ENCODE measurements around the gene PDE3B. TPM values are rescaled to one million over a fixed set of nuclear protein-coding genes. Genes with fewer than 3 reads are reported as not detected.
"Not testable (repeated sequence)": the region's sequence is repeated elsewhere in the genome, so short reads cannot be mapped to it uniquely, and the experiment has no call there.

PDE3B gene
- total RNA-seq, 1 donor from 2014 or later, result 14.1 TPM

- no peak for DNase-seq
- Mint-ChIP-seq H3K27ac (ENCODE audit: unreplicated experiment) (no peak overlapping the region), H3K4me1 (ENCODE audit: low read depth, unreplicated experiment) (peaks cover 5% of the 10 kb centered on the region), H3K4me3 (ENCODE audit: unreplicated experiment) (no peak overlapping the region), H3K27me3 (ENCODE audit: unreplicated experiment) (no peaks in the 10 kb centered on the region), H3K36me3 (ENCODE audit: unreplicated experiment) (peaks cover 5% of the 10 kb centered on the region), H3K9me3 (ENCODE audit: unreplicated experiment) (no peaks in the 10 kb centered on the region)
- TF ChIP-seq CTCF (IDR thresholded peaks at IDR 0.05; ENCODE audit: partially characterized antibody, unreplicated experiment), result no peak
These were observed 6.5 kb downstream of the PDE3B start for GRCh38 chr11:14650064-14650463.

GRCh38 chr11:14653090-14653489 lies 9.5 kb downstream of the PDE3B start:
- H3K4me1 Mint-ChIP-seq (ENCODE audit: low read depth, unreplicated experiment), result no peaks in the 10 kb centered on the region
- no peaks in the 10 kb centered on the region for H3K9me3 Mint-ChIP-seq (ENCODE audit: unreplicated experiment)
- peaks cover 5% of the 10 kb centered on the region for H3K36me3 Mint-ChIP-seq (ENCODE audit: unreplicated experiment)
- TF ChIP-seq CTCF (IDR thresholded peaks at IDR 0.05; ENCODE audit: partially characterized antibody, unreplicated experiment), result no peak
- no peak overlapping the region for H3K4me3 Mint-ChIP-seq (ENCODE audit: unreplicated experiment)
- H3K27me3 Mint-ChIP-seq (ENCODE audit: unreplicated experiment), result no peaks in the 10 kb centered on the region
- no peak for DNase-seq
- no peak overlapping the region for H3K27ac Mint-ChIP-seq (ENCODE audit: unreplicated experiment)

- Mint-ChIP-seq H3K27me3 (ENCODE audit: unreplicated experiment) (peaks cover 3% of the 10 kb centered on the region), H3K36me3 (ENCODE audit: unreplicated experiment) (peaks cover 2% of the 10 kb centered on the region), H3K4me3 (ENCODE audit: unreplicated experiment) (no peak overlapping the region), H3K27ac (ENCODE audit: unreplicated experiment) (no peak overlapping the region), H3K4me1 (ENCODE audit: low read depth, unreplicated experiment) (no peaks in the 10 kb centered on the region), H3K9me3 (ENCODE audit: unreplicated experiment) (no peaks in the 10 kb centered on the region)
- no peak for DNase-seq
- no peak for TF ChIP-seq CTCF (IDR thresholded peaks at IDR 0.05; ENCODE audit: partially characterized antibody, unreplicated experiment)
These were observed 11.8 kb downstream of the PDE3B start for GRCh38 chr11:14655435-14655834.

GRCh38 chr11:14656536-14657457 lies 13.2 kb downstream of the PDE3B start:
- TF ChIP-seq CTCF (IDR thresholded peaks at IDR 0.05; ENCODE audit: partially characterized antibody, unreplicated experiment), result no peak
- no peak overlapping the region for H3K27ac Mint-ChIP-seq (ENCODE audit: unreplicated experiment)
- no peak for DNase-seq
- H3K27me3 Mint-ChIP-seq (ENCODE audit: unreplicated experiment), result peaks cover 5% of the 10 kb centered on the region
- H3K4me3 Mint-ChIP-seq (ENCODE audit: unreplicated experiment), result no peak overlapping the region
- H3K4me1 Mint-ChIP-seq (ENCODE audit: low read depth, unreplicated experiment), result no peaks in the 10 kb centered on the region
- peaks cover 6% of the 10 kb centered on the region for H3K36me3 Mint-ChIP-seq (ENCODE audit: unreplicated experiment)
- peaks cover 3% of the 10 kb centered on the region for H3K9me3 Mint-ChIP-seq (ENCODE audit: unreplicated experiment)

GRCh38 chr11:14657841-14658240 lies 14.2 kb downstream of the PDE3B start:
- H3K27ac Mint-ChIP-seq (ENCODE audit: unreplicated experiment), result no peak overlapping the region
- no peak for DNase-seq

GRCh38 chr11:14664926-14665325 lies 21.3 kb downstream of the PDE3B start:
- H3K9me3 Mint-ChIP-seq (ENCODE audit: unreplicated experiment); H3K36me3 Mint-ChIP-seq (ENCODE audit: unreplicated experiment); H3K4me1 Mint-ChIP-seq (ENCODE audit: low read depth, unreplicated experiment); H3K27ac Mint-ChIP-seq (ENCODE audit: unreplicated experiment); H3K4me3 Mint-ChIP-seq (ENCODE audit: unreplicated experiment); DNase-seq; H3K27me3 Mint-ChIP-seq (ENCODE audit: unreplicated experiment): not testable (repeated sequence)

More at GRCh38 chr11:14657841-14658240, 14.2 kb downstream of the PDE3B start:
- peaks cover 6% of the 10 kb centered on the region for H3K36me3 Mint-ChIP-seq (ENCODE audit: unreplicated experiment)
- no peak overlapping the region for H3K4me3 Mint-ChIP-seq (ENCODE audit: unreplicated experiment)
- H3K4me1 Mint-ChIP-seq (ENCODE audit: low read depth, unreplicated experiment), result no peaks in the 10 kb centered on the region
- H3K27me3 Mint-ChIP-seq (ENCODE audit: unreplicated experiment), result peaks cover 5% of the 10 kb centered on the region
- no peak for TF ChIP-seq CTCF (IDR thresholded peaks at IDR 0.05; ENCODE audit: partially characterized antibody, unreplicated experiment)
- H3K9me3 Mint-ChIP-seq (ENCODE audit: unreplicated experiment), result peaks cover 3% of the 10 kb centered on the region

GRCh38 chr11:14667329-14667728 lies 23.7 kb downstream of the PDE3B start:
- H3K27me3 Mint-ChIP-seq (ENCODE audit: unreplicated experiment); H3K27ac Mint-ChIP-seq (ENCODE audit: unreplicated experiment); DNase-seq; H3K9me3 Mint-ChIP-seq (ENCODE audit: unreplicated experiment); H3K36me3 Mint-ChIP-seq (ENCODE audit: unreplicated experiment); H3K4me1 Mint-ChIP-seq (ENCODE audit: low read depth, unreplicated experiment); H3K4me3 Mint-ChIP-seq (ENCODE audit: unreplicated experiment): not testable (repeated sequence)
